ENCODE results near the gene CELF2. TPM values are rescaled to one million over a fixed set of nuclear protein-coding genes. Genes with fewer than 3 reads are reported as not detected.
A peak's percentile ranks its signal among the peaks of the same experiment; 100 is the strongest.

The CELF2 gene
- total RNA-seq, 3 donors from 2014 or later (not counting 1 experiment from before 2014, with no cell fraction given), result 282 to 298 (median 295) TPM

GRCh38 chr10:11019724-11020547, 2.3 kb downstream of the CELF2 start:
- no peak for DNase-seq
- no peaks in the 10 kb centered on the region for H3K9me3 Mint-ChIP-seq
- peaks cover 10 to 11% of the 10 kb centered on the region in 2 donors for H3K4me1 Mint-ChIP-seq
- no peak for TF ChIP-seq CTCF (IDR thresholded peaks at IDR 0.05)
- H3K27ac ChIP-seq (ENCODE audit: low read length), result no peak overlapping the region
- H3K36me3 ChIP-seq (ENCODE audit: control insufficient read depth, insufficient read depth, low read length), result no peaks in the 10 kb centered on the region
- intact Hi-C loops (cut with micrococcal nuclease), result no loop called here
- ATAC-seq, result no peak
- H3K36me3 Mint-ChIP-seq, result no peaks in the 10 kb centered on the region
- peaks cover 5% of the 10 kb centered on the region for H3K4me1 ChIP-seq (ENCODE audit: control insufficient read depth, insufficient read depth, low read length)
- no peak overlapping the region for H3K27ac Mint-ChIP-seq
- H3K9me3 ChIP-seq (ENCODE audit: control insufficient read depth, insufficient read depth, low read length), result no peaks in the 10 kb centered on the region
- no peak overlapping the region for H3K4me3 ChIP-seq (ENCODE audit: low read length)
- peak overlapping the region; percentile 59 for H3K4me3 Mint-ChIP-seq
- H3K27me3 ChIP-seq (ENCODE audit: control insufficient read depth, insufficient read depth, low read length), result peaks cover 42% of the 10 kb centered on the region
- 97% methylated on average over 9 of the region's 11 CpGs for WGBS (ENCODE audit: insufficient coverage)
- H3K27me3 Mint-ChIP-seq (ENCODE audit: low read depth in 2 of 2), result peaks cover 47 to 69% of the 10 kb centered on the region in 2 donors

- no peaks in the 10 kb centered on the region for H3K9me3 ChIP-seq (ENCODE audit: control insufficient read depth, insufficient read depth, low read length)
- H3K9me3 Mint-ChIP-seq, result no peaks in the 10 kb centered on the region
- peaks cover 10 to 11% of the 10 kb centered on the region in 2 donors for H3K4me1 Mint-ChIP-seq
- H3K4me3 Mint-ChIP-seq, result peak overlapping the region; percentile 57
- no peak overlapping the region for H3K27ac ChIP-seq (ENCODE audit: low read length)
- 96% methylated on average over 5 of the region's 6 CpGs for WGBS (ENCODE audit: insufficient coverage)
- no peaks in the 10 kb centered on the region for H3K36me3 Mint-ChIP-seq
- intact Hi-C loops (cut with micrococcal nuclease), result no loop called here
- peaks cover 5% of the 10 kb centered on the region for H3K4me1 ChIP-seq (ENCODE audit: control insufficient read depth, insufficient read depth, low read length)
- no peak for ATAC-seq
- H3K36me3 ChIP-seq (ENCODE audit: control insufficient read depth, insufficient read depth, low read length), result no peaks in the 10 kb centered on the region
- TF ChIP-seq CTCF (IDR thresholded peaks at IDR 0.05), result no peak
- H3K4me3 ChIP-seq (ENCODE audit: low read length), result no peak overlapping the region
- no peak for DNase-seq
- H3K27ac Mint-ChIP-seq, result no peak overlapping the region
- H3K27me3 Mint-ChIP-seq (ENCODE audit: low read depth in 2 of 2), result peaks cover 41 to 62% of the 10 kb centered on the region in 2 donors
- peaks cover 41% of the 10 kb centered on the region for H3K27me3 ChIP-seq (ENCODE audit: control insufficient read depth, insufficient read depth, low read length)
Measured at GRCh38 chr10:11020548-11020942, 2.9 kb downstream of the CELF2 start.

- DNase-seq, result no peak
- intact Hi-C loops (cut with micrococcal nuclease), result no loop called here
- no peak overlapping the region for H3K27ac ChIP-seq (ENCODE audit: low read length)
- H3K36me3 Mint-ChIP-seq, result no peaks in the 10 kb centered on the region
- 83% methylated on average over 2 of the region's 2 CpGs for WGBS (ENCODE audit: insufficient coverage)
- peaks cover 8% of the 10 kb centered on the region in 2 donors for H3K4me1 Mint-ChIP-seq
- H3K9me3 ChIP-seq (ENCODE audit: control insufficient read depth, insufficient read depth, low read length), result no peaks in the 10 kb centered on the region
- H3K27me3 ChIP-seq (ENCODE audit: control insufficient read depth, insufficient read depth, low read length), result peaks cover 25% of the 10 kb centered on the region
- H3K4me1 ChIP-seq (ENCODE audit: control insufficient read depth, insufficient read depth, low read length), result peaks cover 3% of the 10 kb centered on the region
- no peak overlapping the region for H3K27ac Mint-ChIP-seq
- no peak overlapping the region for H3K4me3 Mint-ChIP-seq
- no peak overlapping the region for H3K4me3 ChIP-seq (ENCODE audit: low read length)
- H3K36me3 ChIP-seq (ENCODE audit: control insufficient read depth, insufficient read depth, low read length), result no peaks in the 10 kb centered on the region
- ATAC-seq, result no peak
- H3K27me3 Mint-ChIP-seq (ENCODE audit: low read depth in 2 of 2), result peaks cover 37 to 50% of the 10 kb centered on the region in 2 donors
- no peak for TF ChIP-seq CTCF (IDR thresholded peaks at IDR 0.05)
- H3K9me3 Mint-ChIP-seq, result no peaks in the 10 kb centered on the region
Measured at GRCh38 chr10:11022213-11022612, 4.5 kb downstream of the CELF2 start.
